SK-N-SH (cell line): ENCODE measurements around the gene PIEZO2. TPM values are rescaled to one million over a fixed set of nuclear protein-coding genes. Genes with fewer than 3 reads are reported as not detected.

Source experiments
- CTCF ChIA-PET: fragments of 300-600, 350-600 bp; formaldehyde crosslinking; extraction: SDS; loops from one replicate; lab custom pipeline; 2021; lab: Yijun Ruan, JAX
- POLR2A ChIA-PET: fragments of 350-600 bp; sonication (Branson Sonifier 250); formaldehyde crosslinking; extraction: SDS; loops from one replicate; lab custom pipeline; 2020; ENCODE audit warnings: antibody characterized with exemption, inconsistent platforms; lab: Yijun Ruan, JAX
- DNase-seq: peaks from one replicate; pipeline ENCODE4 v3.0.0; 2012
- H2AFZ ChIP-seq: fragments of 200-600 bp; sonication (generic); 2 replicates; pipeline ENCODE4 v1.8.1; 2016; ENCODE audit warnings: antibody characterized with exemption, mild to moderate bottlenecking, low read depth
- H3F3A ChIP-seq: fragments of 200-600 bp; sonication (generic); replicated peaks from 2 replicates; pipeline ENCODE3; 2016; ENCODE audit warnings: antibody characterized with exemption, mild to moderate bottlenecking; ENCODE audit not compliant: insufficient read depth
- H3K27ac ChIP-seq, 2 experiments: fragments of 200-500 bp in 1 of 2; fragments of 200-600 bp in 1 of 2; sonication (Bioruptor generic) in 1 of 2; sonication (generic), shearing (Covaris generic) in 1 of 2; 2 replicates each; pipeline versions ENCODE4 v1.5.1 to v1.6.1; 2014 to 2016; ENCODE audit warnings: low read depth in 2 of 2, inconsistent platforms in 1 of 2, low read length in 1 of 2, mild to moderate bottlenecking in 1 of 2, mixed read lengths in 1 of 2
- H3K27me3 ChIP-seq: fragments of 200-600 bp; sonication (generic), shearing (Covaris generic); 2 replicates; pipeline ENCODE4 v1.6.1; 2016; ENCODE audit warnings: mixed run types; ENCODE audit not compliant: insufficient read depth
- H3K36me3 ChIP-seq, 2 experiments: fragments of 200-500 bp in 1 of 2; fragments of 200-600 bp in 1 of 2; sonication (Bioruptor generic) in 1 of 2; sonication (generic) in 1 of 2; replicated peaks in 1 of 2; 2 replicates each; pipeline versions ENCODE3 to v1.5.1; 2014 to 2016; ENCODE audit warnings: low read length in 1 of 2, mild to moderate bottlenecking in 1 of 2; ENCODE audit not compliant: insufficient read depth in 2 of 2, control insufficient read depth in 1 of 2
- H3K4me1 ChIP-seq, 2 experiments: fragments of 200-500 bp in 1 of 2; fragments of 200-600 bp in 1 of 2; sonication (Bioruptor generic) in 1 of 2; sonication (generic), shearing (Covaris generic) in 1 of 2; 2 replicates each; pipeline versions ENCODE4 v1.5.1 to v1.6.1; 2014 to 2016; ENCODE audit warnings: low read depth in 1 of 2, low read length in 1 of 2, mixed run types in 1 of 2; ENCODE audit not compliant: insufficient read depth in 2 of 2, control insufficient read depth in 1 of 2
- H3K4me2 ChIP-seq: fragments of 200-600 bp; sonication (generic), shearing (Covaris generic); 2 replicates; pipeline ENCODE4 v1.6.1; 2017; ENCODE audit warnings: mixed run types
- H3K4me3 ChIP-seq, 2 experiments: fragments of 200-500 bp in 1 of 2; fragments of 200-600 bp in 1 of 2; sonication (Bioruptor generic) in 1 of 2; sonication (generic), shearing (Covaris generic) in 1 of 2; 2 replicates each; pipeline versions ENCODE4 v1.5.1 to v1.8.1; 2014 to 2016; ENCODE audit warnings: low read depth in 2 of 2, inconsistent platforms in 1 of 2, low read length in 1 of 2, mild to moderate bottlenecking in 1 of 2, mixed read lengths in 1 of 2, moderate library complexity in 1 of 2
- H3K79me2 ChIP-seq: fragments of 200-600 bp; sonication (generic); 2 replicates; pipeline ENCODE4 v1.8.1; 2017; ENCODE audit warnings: mild to moderate bottlenecking; ENCODE audit not compliant: insufficient read depth
- H3K9ac ChIP-seq: fragments of 200-600 bp; sonication (generic); 2 replicates; pipeline ENCODE4 v1.6.1; 2017; ENCODE audit warnings: mixed run types
- H3K9me2 ChIP-seq: fragments of 200-600 bp; sonication (generic); 2 replicates; pipeline ENCODE4 v1.6.1; 2017; ENCODE audit warnings: mixed run types
- H3K9me3 ChIP-seq: fragments of 200-600 bp; sonication (generic); 2 replicates; pipeline ENCODE4 v1.6.1; 2017; ENCODE audit warnings: mixed run types, mild to moderate bottlenecking, moderate library complexity
- H4K20me1 ChIP-seq: fragments of 200-600 bp; sonication (generic); 2 replicates; pipeline ENCODE4 v1.6.1; 2017; ENCODE audit warnings: mild to moderate bottlenecking, mixed run types; ENCODE audit not compliant: insufficient read depth
- CTCF ChIP-seq: fragments of 200-600 bp; sonication (generic); IDR thresholded peaks from 2 replicates; pipeline ENCODE4 v1.6.1; 2017; ENCODE audit warnings: antibody characterized with exemption, mild to moderate bottlenecking, moderate library complexity
- EP300 ChIP-seq, 2 experiments: IDR thresholded peaks; 2 replicates each; pipeline versions ENCODE4 v1.4.0 to v1.6.1; 2012; ENCODE audit warnings: borderline replicate concordance in 1 of 2, low read depth in 1 of 2, low read length in 1 of 2
- EZH2phosphoT487 ChIP-seq: fragments of 200-600 bp; sonication (generic); IDR thresholded peaks from 2 replicates; pipeline ENCODE4 v1.6.1; 2017; ENCODE audit warnings: low read depth, mixed run types, mild to moderate bottlenecking, antibody characterized with exemption, moderate library complexity, borderline replicate concordance
- FOSL2 ChIP-seq: IDR thresholded peaks from 2 replicates; pipeline ENCODE4 v1.4.0; 2012; ENCODE audit warnings: low read depth, mild to moderate bottlenecking, moderate library complexity, borderline replicate concordance
- GABPA ChIP-seq: IDR thresholded peaks from 2 replicates; pipeline ENCODE4 v1.4.0; 2012; ENCODE audit warnings: low read depth, mild to moderate bottlenecking
- GATA2 ChIP-seq: sonication (generic); formaldehyde crosslinking; IDR thresholded peaks from 2 replicates; pipeline ENCODE4 v1.5.0; 2020; ENCODE audit warnings: mild to moderate bottlenecking, missing genetic modification reagents
- NFIC ChIP-seq: IDR thresholded peaks from 2 replicates; pipeline ENCODE4 v1.4.0; 2012; ENCODE audit warnings: borderline replicate concordance
- RXRA ChIP-seq: IDR thresholded peaks from 2 replicates; pipeline ENCODE4 v1.4.0; 2012; ENCODE audit warnings: low read depth, mild to moderate bottlenecking, borderline replicate concordance
- SMC3 ChIP-seq: IDR thresholded peaks from 2 replicates; pipeline ENCODE4 v1.6.1; 2012; ENCODE audit warnings: low read depth, low read length, improper control_type of control experiment
- TAF1 ChIP-seq: IDR thresholded peaks from 2 replicates; pipeline ENCODE4 v1.6.1; 2012; ENCODE audit warnings: low read depth, mild to moderate bottlenecking, low read length, moderate library complexity, borderline replicate concordance
- TCF12 ChIP-seq: IDR thresholded peaks from 2 replicates; pipeline ENCODE4 v1.4.0; 2012
- TEAD4 ChIP-seq: IDR thresholded peaks from 2 replicates; pipeline ENCODE4 v1.4.0; 2012; ENCODE audit warnings: mild to moderate bottlenecking, borderline replicate concordance; ENCODE audit not compliant: insufficient read depth
- USF1 ChIP-seq: IDR thresholded peaks from 2 replicates; pipeline ENCODE4 v1.4.0; 2012; ENCODE audit warnings: low read depth, borderline replicate concordance
- YY1 ChIP-seq: IDR thresholded peaks from 2 replicates; pipeline ENCODE4 v1.4.0; 2012; ENCODE audit warnings: low read depth, mild to moderate bottlenecking
- WGBS: methylation state at CpG from one replicate; pipeline ENCODE4 v1.1.6; 2017; ENCODE audit warnings: low lambda C conversion rate; 5-methylcytosine and 5-hydroxymethylcytosine counted together
- polyA plus RNA-seq, 3 experiments: library from polyadenylated mRNA; depleted of rRNA; stranded (reverse); fragments of >200 nt; gene quantifications; 2 replicates each; pipeline ENCODE4 v1.2.3, GENCODE V29; 2012
- TF ChIP-seq, protein P1 (sequence below): IDR thresholded peaks from 2 replicates; pipeline ENCODE4 v1.6.1; 2012; ENCODE audit warnings: mild to moderate bottlenecking, low read depth, low read length, moderate library complexity
- TF ChIP-seq, protein P2 (sequence below): IDR thresholded peaks from 2 replicates; pipeline ENCODE4 v1.4.0; 2012; ENCODE audit warnings: low read depth

Gene PIEZO2
- polyA plus RNA-seq, 1 of the 3 experiments (the other 2 are of a cell fraction): not detected

- 14% methylated on average over 4 of the region's 4 CpGs for WGBS
- DNase-seq: no peak
- no peaks in the 10 kb centered on the region for H3K36me3 ChIP-seq
- no peak overlapping the region for H3K4me3 ChIP-seq
- no peaks in the 10 kb centered on the region for H3K9me3 ChIP-seq
- CTCF ChIA-PET: interaction anchor here (1.6 kb wide), 1 partner anchor 32 kb away, joined by 3 read pairs; no protein-coding TSS in a partner anchor
- H3K79me2 ChIP-seq: no peaks in the 10 kb centered on the region
- H2AFZ ChIP-seq: no peak overlapping the region
- no peak overlapping the region for H3K27ac ChIP-seq
- no peak overlapping the region for H3K9ac ChIP-seq
- H4K20me1 ChIP-seq: no peaks in the 10 kb centered on the region
- no peak for TF ChIP-seq NFIC
- TF ChIP-seq GABPA: no peak
- no peak for TF ChIP-seq TCF12
- TF ChIP-seq TAF1: no peak
- TF ChIP-seq, protein P1, sequence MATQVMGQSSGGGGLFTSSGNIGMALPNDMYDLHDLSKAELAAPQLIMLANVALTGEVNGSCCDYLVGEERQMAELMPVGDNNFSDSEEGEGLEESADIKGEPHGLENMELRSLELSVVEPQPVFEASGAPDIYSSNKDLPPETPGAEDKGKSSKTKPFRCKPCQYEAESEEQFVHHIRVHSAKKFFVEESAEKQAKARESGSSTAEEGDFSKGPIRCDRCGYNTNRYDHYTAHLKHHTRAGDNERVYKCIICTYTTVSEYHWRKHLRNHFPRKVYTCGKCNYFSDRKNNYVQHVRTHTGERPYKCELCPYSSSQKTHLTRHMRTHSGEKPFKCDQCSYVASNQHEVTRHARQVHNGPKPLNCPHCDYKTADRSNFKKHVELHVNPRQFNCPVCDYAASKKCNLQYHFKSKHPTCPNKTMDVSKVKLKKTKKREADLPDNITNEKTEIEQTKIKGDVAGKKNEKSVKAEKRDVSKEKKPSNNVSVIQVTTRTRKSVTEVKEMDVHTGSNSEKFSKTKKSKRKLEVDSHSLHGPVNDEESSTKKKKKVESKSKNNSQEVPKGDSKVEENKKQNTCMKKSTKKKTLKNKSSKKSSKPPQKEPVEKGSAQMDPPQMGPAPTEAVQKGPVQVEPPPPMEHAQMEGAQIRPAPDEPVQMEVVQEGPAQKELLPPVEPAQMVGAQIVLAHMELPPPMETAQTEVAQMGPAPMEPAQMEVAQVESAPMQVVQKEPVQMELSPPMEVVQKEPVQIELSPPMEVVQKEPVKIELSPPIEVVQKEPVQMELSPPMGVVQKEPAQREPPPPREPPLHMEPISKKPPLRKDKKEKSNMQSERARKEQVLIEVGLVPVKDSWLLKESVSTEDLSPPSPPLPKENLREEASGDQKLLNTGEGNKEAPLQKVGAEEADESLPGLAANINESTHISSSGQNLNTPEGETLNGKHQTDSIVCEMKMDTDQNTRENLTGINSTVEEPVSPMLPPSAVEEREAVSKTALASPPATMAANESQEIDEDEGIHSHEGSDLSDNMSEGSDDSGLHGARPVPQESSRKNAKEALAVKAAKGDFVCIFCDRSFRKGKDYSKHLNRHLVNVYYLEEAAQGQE: no peak
- no peaks in the 10 kb centered on the region for H3F3A ChIP-seq
- H3K9me2 ChIP-seq: no peaks in the 10 kb centered on the region
- H3K4me1 ChIP-seq: no peaks in the 10 kb centered on the region
- peaks cover 13% of the 10 kb centered on the region; the same call in 1 of the 2 replicates for H3K27me3 ChIP-seq
- no peak overlapping the region for H3K4me2 ChIP-seq
- POLR2A ChIA-PET: no interaction called here
These were observed 395.2 kb downstream of the PIEZO2 start for GRCh38 chr18:10754128-10754527.

DNA sequence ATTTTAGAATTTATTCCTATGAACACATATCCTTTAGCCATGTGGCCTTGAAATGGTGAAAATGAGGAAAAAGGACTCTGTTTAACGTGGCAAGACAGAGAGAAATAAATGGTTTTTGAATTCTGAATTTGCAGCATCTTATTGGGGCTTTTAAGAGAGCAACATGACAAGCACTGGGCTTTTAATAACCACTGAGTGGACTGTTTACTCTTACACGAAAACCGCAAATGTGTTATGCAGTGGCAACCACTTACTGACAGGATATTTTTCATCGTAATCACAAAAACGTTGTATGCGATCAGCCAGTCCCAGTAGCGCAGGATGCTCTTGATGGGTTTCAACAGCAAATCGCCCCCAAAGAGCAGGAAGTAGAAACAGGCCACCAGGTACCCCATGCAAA is 397.0 kb downstream of the PIEZO2 start:
- 3% methylated on average over 8 of the region's 8 CpGs for WGBS
- no peak for DNase-seq
- TF ChIP-seq RXRA (no peak), USF1 (no peak), CTCF (no peak), GATA2 (CRISPR knock-in tag) (no peak), EZH2phosphoT487 (no peak), TEAD4 (no peak), FOSL2 (no peak), TAF1 (no peak), GABPA (no peak), EP300 (IDR thresholded peaks at IDR 0.05; ENCODE audit: borderline replicate concordance in 1 of 2, low read depth in 1 of 2, low read length in 1 of 2) (no peak), YY1 (no peak), SMC3 (no peak)
- TF ChIP-seq, protein P2, sequence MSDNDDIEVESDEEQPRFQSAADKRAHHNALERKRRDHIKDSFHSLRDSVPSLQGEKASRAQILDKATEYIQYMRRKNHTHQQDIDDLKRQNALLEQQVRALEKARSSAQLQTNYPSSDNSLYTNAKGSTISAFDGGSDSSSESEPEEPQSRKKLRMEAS: no peak
- TF ChIP-seq, protein P1: no peak

More for the DNA sequence above, 397.0 kb downstream of the PIEZO2 start:
- ChIA-PET POLR2A (no interaction called here), CTCF (no interaction called here)
- no peaks in the 10 kb centered on the region for H3K4me1 ChIP-seq
- H2AFZ ChIP-seq: no peak overlapping the region
- no peaks in the 10 kb centered on the region for H3K9me3 ChIP-seq
- no peaks in the 10 kb centered on the region for H3K9me2 ChIP-seq
- H4K20me1 ChIP-seq: no peaks in the 10 kb centered on the region
- no peak overlapping the region for H3K4me3 ChIP-seq
- H3F3A ChIP-seq: no peaks in the 10 kb centered on the region
- no peak overlapping the region for H3K9ac ChIP-seq
- no peaks in the 10 kb centered on the region for H3K79me2 ChIP-seq
- H3K27ac ChIP-seq: no peak overlapping the region
- H3K4me2 ChIP-seq: no peak overlapping the region
- no peaks in the 10 kb centered on the region for H3K36me3 ChIP-seq
- H3K27me3 ChIP-seq: peaks cover 13% of the 10 kb centered on the region; the same call in 1 of the 2 replicates
